Panc1 (cell line): ENCODE data around the gene GYPC.

ENCODE experiments used
- CTCF ChIP-seq: fragments of 450-650 bp; IDR thresholded peaks from 2 replicates; pipeline ENCODE4 v1.5.1; 2017; ENCODE audit warnings: mild to moderate bottlenecking
- REST ChIP-seq, 2 experiments: IDR thresholded peaks; 2 replicates each; pipeline ENCODE4 v1.6.1; 2011 to 2012; ENCODE audit warnings: low read depth in 2 of 2, control low read depth in 1 of 2, low read length in 1 of 2, mild to moderate bottlenecking in 1 of 2, moderate library complexity in 1 of 2; ENCODE audit not compliant: insufficient read depth in 1 of 2
- SIN3A ChIP-seq: IDR thresholded peaks from 2 replicates; pipeline ENCODE4 v1.6.1; 2012; ENCODE audit warnings: low read depth, mild to moderate bottlenecking, low read length, moderate library complexity, borderline replicate concordance; ENCODE audit not compliant: insufficient read depth

GRCh38 chr2:126652323-126652891, 3.6 kb upstream of the GYPC start:
- TF ChIP-seq SIN3A (no peak), CTCF (no peak), REST (IDR thresholded peaks at IDR 0.05; ENCODE audit: insufficient read depth in 1 of 2, low read depth in 2 of 2, low read length in 1 of 2) (no peak)
